ENCODE data around the gene TNRC18. TPM values are rescaled to one million over a fixed set of nuclear protein-coding genes. Genes with fewer than 3 reads are reported as not detected.
"Not testable (repeated sequence)": the region's sequence is repeated elsewhere in the genome, so short reads cannot be mapped to it uniquely, and the experiment has no call there.

Gene TNRC18
- total and polyA plus RNA-seq, 9 donors, result 48.6 to 153 (median 91.8) TPM

GRCh38 chr7:5330288-5330687 is 93.3 kb downstream of the TNRC18 start:
- Histone ChIP-seq H3K27me3 (no peaks in the 10 kb centered on the region), H3K27ac (no peak overlapping the region), H3K36me3 (no peaks in the 10 kb centered on the region), H3K9me3 (no peaks in the 10 kb centered on the region), H3K4me1 (ENCODE audit: insufficient read depth) (no peaks in the 10 kb centered on the region), H3K4me3 (no peak overlapping the region)
- 95 to 99% (median 98%) methylated on average over 3 of the region's 3 CpGs for WGBS, 3 donors
- no peak for DNase-seq
- no peak for TF ChIP-seq POLR2A (IDR thresholded peaks at IDR 0.05)
- TF ChIP-seq, protein P1, sequence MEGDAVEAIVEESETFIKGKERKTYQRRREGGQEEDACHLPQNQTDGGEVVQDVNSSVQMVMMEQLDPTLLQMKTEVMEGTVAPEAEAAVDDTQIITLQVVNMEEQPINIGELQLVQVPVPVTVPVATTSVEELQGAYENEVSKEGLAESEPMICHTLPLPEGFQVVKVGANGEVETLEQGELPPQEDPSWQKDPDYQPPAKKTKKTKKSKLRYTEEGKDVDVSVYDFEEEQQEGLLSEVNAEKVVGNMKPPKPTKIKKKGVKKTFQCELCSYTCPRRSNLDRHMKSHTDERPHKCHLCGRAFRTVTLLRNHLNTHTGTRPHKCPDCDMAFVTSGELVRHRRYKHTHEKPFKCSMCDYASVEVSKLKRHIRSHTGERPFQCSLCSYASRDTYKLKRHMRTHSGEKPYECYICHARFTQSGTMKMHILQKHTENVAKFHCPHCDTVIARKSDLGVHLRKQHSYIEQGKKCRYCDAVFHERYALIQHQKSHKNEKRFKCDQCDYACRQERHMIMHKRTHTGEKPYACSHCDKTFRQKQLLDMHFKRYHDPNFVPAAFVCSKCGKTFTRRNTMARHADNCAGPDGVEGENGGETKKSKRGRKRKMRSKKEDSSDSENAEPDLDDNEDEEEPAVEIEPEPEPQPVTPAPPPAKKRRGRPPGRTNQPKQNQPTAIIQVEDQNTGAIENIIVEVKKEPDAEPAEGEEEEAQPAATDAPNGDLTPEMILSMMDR (IDR thresholded peaks at IDR 0.05), result no peak
- intact Hi-C loops (cut with DNase I), result loop anchor here in 1 of 4 donors (5.0 kb wide), 1 partner anchor 1892 kb away; no protein-coding TSS in a partner anchor

DNA sequence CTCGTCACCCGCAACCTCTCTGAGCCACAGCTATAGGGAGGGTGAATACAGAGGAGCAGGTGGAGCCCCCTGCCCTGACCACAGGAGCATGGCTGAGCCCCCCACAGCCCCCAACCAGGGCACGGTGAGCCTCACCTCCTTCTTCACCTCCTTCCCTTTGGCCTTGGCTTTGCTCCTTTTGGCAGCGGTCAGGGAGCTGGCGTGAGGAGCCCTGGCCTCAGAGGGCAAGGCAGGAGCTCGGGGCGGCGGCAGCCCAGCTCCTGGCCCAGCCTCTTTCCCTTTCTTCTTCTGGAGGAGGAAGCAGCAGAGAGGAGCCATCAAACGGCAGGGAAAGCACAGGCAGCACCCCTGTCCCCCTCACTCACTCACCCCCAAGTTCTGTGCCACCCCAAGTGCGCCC is 98.7 kb downstream of the TNRC18 start:
- TF ChIP-seq POLR2A (IDR thresholded peaks at IDR 0.05) (no peak), EP300 (IDR thresholded peaks at IDR 0.05) (no peak)
- TF ChIP-seq, protein P1 (IDR thresholded peaks at IDR 0.05), result no peak

GRCh38 chr7:5323800-5324781 is 99.5 kb downstream of the TNRC18 start:
- H3K4me1 ChIP-seq (ENCODE audit: insufficient read depth); H3K4me3 ChIP-seq; intact Hi-C loops (cut with DNase I); H3K27ac ChIP-seq; H3K36me3 ChIP-seq; DNase-seq; H3K27me3 ChIP-seq; H3K9me3 ChIP-seq: not testable (repeated sequence)
- 94% methylated on average over 30 to 31 of the region's 31 CpGs for WGBS, 3 donors

More for the DNA sequence above, 98.7 kb downstream of the TNRC18 start:
- H3K4me3 ChIP-seq, result no peak overlapping the region
- H3K9me3 ChIP-seq, result peaks cover 0 to 5% of the 10 kb centered on the region in 2 donors
- H3K4me1 ChIP-seq (ENCODE audit: insufficient read depth), result no peaks in the 10 kb centered on the region
- no peaks in the 10 kb centered on the region for H3K27me3 ChIP-seq
- peaks cover 3% of the 10 kb centered on the region for H3K36me3 ChIP-seq
- no peak for DNase-seq
- 88 to 92% (median 90%) methylated on average over 10 of the region's 10 CpGs for WGBS, 3 donors
- no peak overlapping the region for H3K27ac ChIP-seq
- intact Hi-C loops (cut with DNase I), result no loop called here

GRCh38 chr7:5322621-5323410 is 100.8 kb downstream of the TNRC18 start:
- no peak overlapping the region for H3K4me3 ChIP-seq
- 85 to 88% (median 85%) methylated on average over 28 to 29 of the region's 29 CpGs for WGBS, 3 donors

More at GRCh38 chr7:5322621-5323410, 100.8 kb downstream of the TNRC18 start:
- H3K36me3 ChIP-seq, result peaks cover 3% of the 10 kb centered on the region
- peaks cover 0 to 11% of the 10 kb centered on the region in 2 donors for H3K9me3 ChIP-seq
- H3K27ac ChIP-seq, result no peak overlapping the region
- intact Hi-C loops (cut with DNase I), result no loop called here
- no peak for DNase-seq
- no peaks in the 10 kb centered on the region for H3K27me3 ChIP-seq
- TF ChIP-seq EP300 (IDR thresholded peaks at IDR 0.05), result no peak
- TF ChIP-seq, protein P1 (IDR thresholded peaks at IDR 0.05), result no peak
- TF ChIP-seq POLR2A (IDR thresholded peaks at IDR 0.05), result no peak
- H3K4me1 ChIP-seq (ENCODE audit: insufficient read depth), result no peaks in the 10 kb centered on the region
